Endometrial microvascular endothelial cells (primary cell): Measurements from ENCODE around the gene DPYD. TPM values are rescaled to one million over a fixed set of nuclear protein-coding genes. Genes with fewer than 3 reads are reported as not detected.

Experiments
- in situ Hi-C: cut with HindIII; loops from 2 replicates; pipeline ENCODE4 v1.10.0; 2017; ENCODE audit warnings: low sequenced_read_pairs, low pct_unique_long_range_greater_than_20kb; ENCODE audit errors: inconsistent ontology term
- total RNA-seq: library from RNA; depleted of rRNA; stranded (reverse); fragments of >200 nt; gene quantifications from one replicate; pipeline ENCODE4 v1.2.3, GENCODE V29; 2015; ENCODE audit errors: inconsistent ontology term

Gene DPYD
- total RNA-seq = 39.4 TPM

- in situ Hi-C loops = no loop called here
Observed at GRCh38 chr1:97920832-97921571, at the start of gene DPYD. Gene DPYD, minus strand, starts transcription at chr1:97921034. Its CDS starts 112 bp downstream, at chr1:97920922.

GRCh38 chr1:97960470-97960869, 39.6 kb upstream of the DPYD start:
- in situ Hi-C loops = no loop called here

GRCh38 chr1:97947695-97948094, 26.9 kb upstream of the DPYD start:
- in situ Hi-C loops = no loop called here

GRCh38 chr1:97943354-97943753, 22.5 kb upstream of the DPYD start:
- in situ Hi-C loops = no loop called here

GRCh38 chr1:97942161-97943123, 21.6 kb upstream of the DPYD start:
- in situ Hi-C loops = no loop called here

- in situ Hi-C loops = no loop called here
Observed at GRCh38 chr1:97938285-97938642, 17.4 kb upstream of the DPYD start.

GRCh38 chr1:97936976-97937375, 16.1 kb upstream of the DPYD start:
- in situ Hi-C loops = no loop called here

- in situ Hi-C loops = no loop called here
Observed at GRCh38 chr1:97934491-97934890, 13.7 kb upstream of the DPYD start.

- in situ Hi-C loops = no loop called here
Observed at GRCh38 chr1:97929874-97930851, 9.3 kb upstream of the DPYD start.

- in situ Hi-C loops = no loop called here
Observed at GRCh38 chr1:97926017-97926708, 5.3 kb upstream of the DPYD start.

GRCh38 chr1:97925151-97925550, 4.3 kb upstream of the DPYD start:
- in situ Hi-C loops = no loop called here

GRCh38 chr1:97923811-97924210, 3.0 kb upstream of the DPYD start:
- in situ Hi-C loops = no loop called here

- in situ Hi-C loops = no loop called here
Observed at GRCh38 chr1:97920276-97920831, 480 bp downstream of the DPYD start.

GRCh38 chr1:97919585-97920261, 1.1 kb downstream of the DPYD start:
- in situ Hi-C loops = no loop called here

- in situ Hi-C loops = no loop called here
Observed at GRCh38 chr1:97918961-97919360, 1.9 kb downstream of the DPYD start.

- in situ Hi-C loops = no loop called here
Observed at GRCh38 chr1:97913506-97914139, 7.2 kb downstream of the DPYD start.
